ENCODE measurements around the gene GARIN5A. TPM values are rescaled to one million over a fixed set of nuclear protein-coding genes. Genes with fewer than 3 reads are reported as not detected.

Gene GARIN5A
- total RNA-seq, 4 donors from 2014 or later = 1.1 TPM; not detected in 3

DNA sequence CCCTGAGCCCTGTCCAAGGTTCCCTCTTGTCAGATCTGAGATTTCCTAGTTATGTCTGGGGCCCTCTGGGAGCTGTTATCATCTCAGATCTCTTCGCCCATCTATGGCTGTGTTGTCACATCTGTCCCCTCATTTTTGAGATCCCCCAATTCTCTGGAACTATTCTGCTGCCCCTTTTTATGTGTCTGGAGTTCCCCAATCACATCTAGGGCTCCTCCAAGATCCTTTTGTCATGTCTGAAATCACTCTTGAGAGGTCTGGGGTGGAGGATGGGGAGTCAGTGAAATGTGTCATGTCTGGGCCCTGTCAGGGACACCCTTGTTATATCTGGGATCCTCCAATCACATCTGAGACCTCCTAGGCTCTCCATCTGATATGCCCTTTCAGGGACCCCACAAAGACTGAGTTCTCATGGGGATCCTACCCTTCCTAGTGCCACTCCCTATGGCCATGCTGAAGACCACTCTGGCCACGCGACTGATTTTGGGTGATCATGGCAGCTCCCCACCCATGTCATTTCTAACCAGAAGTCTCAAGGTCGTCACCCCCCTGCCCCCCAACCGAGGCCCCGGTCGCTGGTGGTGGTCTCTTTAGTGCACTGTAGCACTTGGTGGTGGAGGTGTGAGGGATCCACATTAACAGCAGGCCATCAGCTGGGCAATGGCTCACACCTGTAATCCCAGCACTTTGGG lies 47.7 kb downstream of the GARIN5A start:
- TF ChIP-seq CTCF (IDR thresholded peaks at IDR 0.05) = no peak
- no peak for DNase-seq (ENCODE audit: low spot score)
- ATAC-seq (ENCODE audit: low FRiP score) = no peak

DNA sequence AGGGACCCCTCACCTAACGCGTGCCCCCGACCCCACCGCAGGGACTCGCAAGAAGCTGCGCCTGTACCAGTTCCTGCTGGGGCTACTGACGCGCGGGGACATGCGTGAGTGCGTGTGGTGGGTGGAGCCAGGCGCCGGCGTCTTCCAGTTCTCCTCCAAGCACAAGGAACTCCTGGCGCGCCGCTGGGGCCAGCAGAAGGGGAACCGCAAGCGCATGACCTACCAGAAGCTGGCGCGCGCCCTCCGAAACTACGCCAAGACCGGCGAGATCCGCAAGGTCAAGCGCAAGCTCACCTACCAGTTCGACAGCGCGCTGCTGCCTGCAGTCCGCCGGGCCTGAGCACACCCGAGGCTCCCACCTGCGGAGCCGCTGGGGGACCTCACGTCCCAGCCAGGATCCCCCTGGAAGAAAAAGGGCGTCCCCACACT lies 48.6 kb downstream of the GARIN5A start:
- TF ChIP-seq CTCF (IDR thresholded peaks at IDR 0.05) = no peak
- DNase-seq (ENCODE audit: low spot score) = peak; percentile 44
- peak; percentile 17 for ATAC-seq (ENCODE audit: low FRiP score)

DNA sequence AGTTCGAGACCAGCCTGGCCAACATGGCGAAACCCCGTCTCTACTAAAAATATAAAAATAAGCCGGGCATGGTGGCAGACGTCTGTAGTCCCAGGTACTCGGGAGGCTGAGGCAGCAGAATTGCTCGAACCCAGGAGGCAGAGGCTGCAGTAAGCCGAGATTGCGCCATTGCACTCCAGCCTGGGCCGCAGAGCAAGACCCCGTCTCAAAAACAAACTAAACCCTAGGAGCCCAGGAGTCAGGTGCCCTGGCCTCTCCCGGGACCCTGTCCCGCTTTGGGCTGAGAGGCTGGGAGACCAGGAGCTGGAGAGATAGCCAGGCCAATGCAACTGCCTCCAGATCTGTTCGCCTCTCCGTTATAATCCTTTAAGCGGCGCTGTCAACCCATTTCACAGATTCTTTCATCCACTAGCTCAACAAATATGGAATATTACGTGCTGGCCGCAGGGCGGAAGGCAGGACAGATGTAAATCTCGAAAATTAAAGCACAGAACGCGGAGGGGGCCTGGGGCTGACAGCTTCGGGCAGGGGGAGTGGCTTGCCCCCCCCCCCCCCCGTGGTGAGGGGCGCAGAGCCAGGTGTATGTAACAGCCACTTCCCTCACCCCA lies 49.2 kb downstream of the GARIN5A start:
- ATAC-seq (ENCODE audit: low FRiP score) (no peak), DNase-seq (ENCODE audit: low spot score) (no peak)
- TF ChIP-seq CTCF (IDR thresholded peaks at IDR 0.05) = no peak

- no peak for TF ChIP-seq CTCF (IDR thresholded peaks at IDR 0.05)
- DNase-seq (ENCODE audit: low spot score) = no peak
- no peak for ATAC-seq (ENCODE audit: low FRiP score)
Observed at GRCh38 chr19:50425581-50425980, 51.1 kb downstream of the GARIN5A start.

DNA sequence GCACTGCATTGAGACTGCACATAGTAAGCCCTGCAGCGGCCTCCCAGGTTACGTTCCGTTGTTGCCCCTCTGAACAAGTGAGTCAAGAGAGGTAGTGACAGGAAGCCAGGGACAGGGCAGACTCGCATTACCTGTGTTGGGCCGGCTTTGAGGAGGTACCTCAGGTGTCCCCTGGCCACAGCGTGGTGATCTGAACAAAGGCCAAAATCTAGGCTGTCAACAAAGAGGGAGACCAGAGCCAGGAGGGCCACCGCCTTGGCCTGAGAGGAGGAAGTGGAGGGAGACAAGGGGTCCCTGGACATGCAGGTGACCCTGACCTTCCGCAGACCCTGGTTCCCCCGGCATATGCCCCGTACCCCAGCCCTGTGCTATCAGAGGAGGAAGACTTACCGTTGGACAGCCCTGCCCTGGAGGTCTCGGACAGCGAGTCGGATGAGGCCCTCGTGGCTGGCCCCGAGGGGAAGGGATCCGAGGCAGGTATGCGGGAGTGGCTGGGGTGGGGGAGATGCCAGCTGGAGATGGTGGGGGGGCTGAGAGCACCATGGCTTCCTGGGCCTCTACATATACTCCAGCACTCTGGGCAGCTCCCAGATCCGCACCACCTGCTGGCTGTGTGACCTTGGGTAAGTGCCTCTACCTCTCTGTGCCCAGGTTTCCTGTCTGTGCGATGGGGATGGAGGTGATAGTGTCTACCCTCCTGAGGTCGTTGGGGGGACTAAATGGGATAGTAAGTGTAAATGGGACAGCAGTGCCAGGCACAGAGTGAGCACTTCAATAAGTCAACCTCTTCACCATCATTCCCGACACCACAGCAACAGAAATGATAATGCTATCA lies 53.2 kb downstream of the GARIN5A start:
- no peak for ATAC-seq (ENCODE audit: low FRiP score)
- no peak for DNase-seq (ENCODE audit: low spot score)
- no peak for TF ChIP-seq CTCF (IDR thresholded peaks at IDR 0.05)

GRCh38 chr19:50422397-50423278 lies 54.0 kb downstream of the GARIN5A start:
- DNase-seq (ENCODE audit: low spot score) (no peak), ATAC-seq (ENCODE audit: low FRiP score) (no peak)
- TF ChIP-seq CTCF (IDR thresholded peaks at IDR 0.05) = no peak
